Astrocyte (in vitro differentiated cells and primary cell): Measurements from ENCODE around the gene CYB5R4.

Experiments
- EZH2 ChIP-seq: IDR thresholded peaks from 2 replicates; pipeline ENCODE4 v1.6.1; 2012; ENCODE audit warnings: mild to moderate bottlenecking, low read length, inconsistent platforms; ENCODE audit not compliant: insufficient read depth
- TF ChIP-seq, protein P1 (sequence below): IDR thresholded peaks from 2 replicates; pipeline ENCODE4 v1.5.1; 2011; ENCODE audit warnings: low read depth, mild to moderate bottlenecking, inconsistent platforms, low read length, moderate library complexity; ENCODE audit not compliant: insufficient read depth

GRCh38 chr6:83884523-83884922 lies 25.0 kb downstream of the CYB5R4 start:
- TF ChIP-seq, protein P1, sequence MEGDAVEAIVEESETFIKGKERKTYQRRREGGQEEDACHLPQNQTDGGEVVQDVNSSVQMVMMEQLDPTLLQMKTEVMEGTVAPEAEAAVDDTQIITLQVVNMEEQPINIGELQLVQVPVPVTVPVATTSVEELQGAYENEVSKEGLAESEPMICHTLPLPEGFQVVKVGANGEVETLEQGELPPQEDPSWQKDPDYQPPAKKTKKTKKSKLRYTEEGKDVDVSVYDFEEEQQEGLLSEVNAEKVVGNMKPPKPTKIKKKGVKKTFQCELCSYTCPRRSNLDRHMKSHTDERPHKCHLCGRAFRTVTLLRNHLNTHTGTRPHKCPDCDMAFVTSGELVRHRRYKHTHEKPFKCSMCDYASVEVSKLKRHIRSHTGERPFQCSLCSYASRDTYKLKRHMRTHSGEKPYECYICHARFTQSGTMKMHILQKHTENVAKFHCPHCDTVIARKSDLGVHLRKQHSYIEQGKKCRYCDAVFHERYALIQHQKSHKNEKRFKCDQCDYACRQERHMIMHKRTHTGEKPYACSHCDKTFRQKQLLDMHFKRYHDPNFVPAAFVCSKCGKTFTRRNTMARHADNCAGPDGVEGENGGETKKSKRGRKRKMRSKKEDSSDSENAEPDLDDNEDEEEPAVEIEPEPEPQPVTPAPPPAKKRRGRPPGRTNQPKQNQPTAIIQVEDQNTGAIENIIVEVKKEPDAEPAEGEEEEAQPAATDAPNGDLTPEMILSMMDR = peak; percentile 73
- no peak for TF ChIP-seq EZH2
